ENCODE data around the gene ALG12. TPM values are rescaled to one million over a fixed set of nuclear protein-coding genes. Genes with fewer than 3 reads are reported as not detected.

ALG12 gene
- total and polyA plus RNA-seq, 2 of the 8 experiments (the other 6 are each of a cell fraction or from before 2014, with no cell fraction given), result 13.4 to 22.5 TPM

DNA sequence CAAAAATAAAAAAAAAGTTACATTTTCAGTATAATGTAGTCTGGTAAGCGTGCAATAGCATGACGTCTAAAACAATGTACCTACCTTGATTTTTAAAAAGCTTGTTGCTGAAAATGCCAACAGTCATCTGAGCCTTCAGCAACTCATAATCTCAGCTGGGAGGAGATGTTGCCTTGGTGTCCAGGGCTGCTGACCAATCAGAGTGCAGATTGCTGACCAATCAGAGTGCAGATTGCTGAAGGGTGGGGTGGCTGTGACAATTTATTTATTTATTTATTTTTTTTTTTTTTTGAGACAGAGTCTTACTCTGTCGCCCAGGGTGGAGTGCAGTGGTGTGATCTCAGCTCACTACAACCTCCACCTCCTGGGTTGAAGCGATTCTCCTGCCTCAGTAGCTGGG lies 46.8 kb downstream of the ALG12 start:
- H2BK12ac ChIP-seq (ENCODE audit: low read depth, low read length), result no peak overlapping the region
- H3K56ac ChIP-seq (replicated peaks; ENCODE audit: insufficient read length, low read depth, low read length), result no peak overlapping the region
- no peak overlapping the region for H2AK5ac ChIP-seq (ENCODE audit: low read depth, low read length)
- no peak overlapping the region for H3K14ac ChIP-seq (ENCODE audit: insufficient read length)
- H3K27me3 ChIP-seq (replicated peaks in 1 of 4; ENCODE audit: control insufficient read depth in 3 of 4, extremely low read depth in 1 of 4, insufficient read depth in 3 of 4, low read length in 3 of 4), result no peaks in the 10 kb centered on the region
- H3K79me2 ChIP-seq (ENCODE audit: control insufficient read depth in 1 of 2, insufficient read depth in 2 of 2, low read length in 2 of 2), result peaks cover 11 to 82% of the 10 kb centered on the region in 2 experiments
- no peaks in the 10 kb centered on the region for H3K4me1 ChIP-seq (replicated peaks in 1 of 4; ENCODE audit: control insufficient read depth in 3 of 4, insufficient read depth in 4 of 4, low read length in 3 of 4)
- H2BK15ac ChIP-seq (ENCODE audit: low read length), result no peak overlapping the region
- no peak overlapping the region for H2AFZ ChIP-seq (ENCODE audit: low read length)
- H4K5ac ChIP-seq (ENCODE audit: insufficient read length, low read depth, low read length), result no peak overlapping the region
- ChIA-PET CTCF (ENCODE audit: partially characterized antibody) (interaction anchor here (0.9 to 3.0 kb wide), 5 partner anchors 10 to 34 kb away, joined by 3 to 9 read pairs (median 3); no protein-coding TSS in a partner anchor), POLR2A (ENCODE audit: partially characterized antibody) (interaction anchor here (1.6 kb wide), 1 partner anchor 10 kb away, joined by 5 read pairs; no protein-coding TSS in a partner anchor)
- no peak overlapping the region for H3K27ac ChIP-seq (ENCODE audit: low read depth, low read length)
- peaks cover 9 to 19% of the 10 kb centered on the region in 2 experiments for H4K20me1 ChIP-seq (replicated peaks in 1 of 2; ENCODE audit: control insufficient read depth in 1 of 2, insufficient read depth in 2 of 2, low read length in 2 of 2)
- no peak overlapping the region for H3K4me2 ChIP-seq (ENCODE audit: insufficient read depth in 1 of 2, low read depth in 2 of 2, low read length in 2 of 2)
- FAIRE-seq, result no peak
- H3K9me3 ChIP-seq (ENCODE audit: insufficient read depth in 2 of 2, low read depth in 1 of 2, low read length in 1 of 2), result peaks cover 4 to 6% of the 10 kb centered on the region in 2 experiments
- 87% methylated on average over 4 of the region's 4 CpGs; no CpG with 5 or more reads in 1 of the 2 experiments for WGBS, 2 experiments (ENCODE audit: extremely low coverage in 1 of 2, insufficient coverage in 1 of 2, insufficient read length in 1 of 2, insufficient replicate concordance in 2 of 2, low coverage in 1 of 2, low lambda C conversion rate in 2 of 2, missing lambda C conversion rate in 1 of 2)
- no peak overlapping the region for H4K91ac ChIP-seq (replicated peaks; ENCODE audit: insufficient read length, low read length)
- H3K36me3 ChIP-seq (ENCODE audit: control insufficient read depth in 2 of 4, insufficient read depth in 4 of 4, low read length in 3 of 4), result peaks cover 0 to 6% (median 0%) of the 10 kb centered on the region in 4 experiments; a peak in 3 of 8 replicates
- H4K8ac ChIP-seq (ENCODE audit: extremely low read depth, insufficient read depth, low read length), result no peak overlapping the region
- H3K79me1 ChIP-seq (ENCODE audit: low read depth, low read length), result peaks cover 15% of the 10 kb centered on the region
- no peak overlapping the region for H2BK120ac ChIP-seq (replicated peaks; ENCODE audit: low read depth, low read length)
- H2BK5ac ChIP-seq (ENCODE audit: low read depth, low read length), result no peak overlapping the region
- no peak overlapping the region for H3K23ac ChIP-seq (ENCODE audit: insufficient read length)
- no peaks in the 10 kb centered on the region for H3K23me2 ChIP-seq (ENCODE audit: low read depth, low read length)
- H2BK20ac ChIP-seq (ENCODE audit: low read length), result no peak overlapping the region
- no peak for DNase-seq (ENCODE audit: low read depth in 1 of 2, low spot score in 2 of 2)
- no peak overlapping the region for H3K4ac ChIP-seq (replicated peaks; ENCODE audit: insufficient read length, low read depth, low read length)
- TF ChIP-seq CEBPB (IDR thresholded peaks at IDR 0.05; ENCODE audit: low read depth, low read length), result no peak
- peak; percentile 65; the same call in 1 of the 2 replicates for TF ChIP-seq SP1 (IDR thresholded peaks at IDR 0.05; ENCODE audit: low read depth, low read length)
- no peak overlapping the region for H3K9ac ChIP-seq (replicated peaks in 1 of 4; ENCODE audit: extremely low read depth in 1 of 4, low read depth in 3 of 4, low read length in 3 of 4)
- H3K4me3 ChIP-seq (ENCODE audit: extremely low read depth in 1 of 4, insufficient read depth in 2 of 4, low read depth in 3 of 4, low read length in 4 of 4), result no peak overlapping the region
- H3K18ac ChIP-seq (ENCODE audit: extremely low read depth, low read length), result no peak overlapping the region

Measured in H1 (cell line).